ENCODE results near the gene CCL11.

DNA sequence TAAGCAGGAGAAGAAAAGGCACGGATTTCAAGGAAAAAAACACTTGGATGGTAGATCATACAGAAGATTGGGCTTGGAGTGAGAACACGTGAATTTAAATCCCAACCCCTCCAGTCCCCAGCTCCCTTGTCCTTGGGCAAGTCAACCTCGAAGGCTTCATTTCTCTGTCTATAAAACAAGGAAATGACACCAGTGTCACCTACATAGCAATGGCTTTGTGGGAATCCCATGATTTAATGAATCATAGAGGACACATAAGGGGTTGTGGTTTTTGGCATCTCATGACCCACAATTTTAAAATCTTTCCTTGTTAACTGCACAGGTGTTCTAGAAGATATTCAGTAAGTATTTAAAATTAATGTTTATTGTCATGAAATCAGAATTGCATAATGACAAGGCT is 38.7 kb upstream of the CCL11 start:
- TF ChIP-seq, protein P1, sequence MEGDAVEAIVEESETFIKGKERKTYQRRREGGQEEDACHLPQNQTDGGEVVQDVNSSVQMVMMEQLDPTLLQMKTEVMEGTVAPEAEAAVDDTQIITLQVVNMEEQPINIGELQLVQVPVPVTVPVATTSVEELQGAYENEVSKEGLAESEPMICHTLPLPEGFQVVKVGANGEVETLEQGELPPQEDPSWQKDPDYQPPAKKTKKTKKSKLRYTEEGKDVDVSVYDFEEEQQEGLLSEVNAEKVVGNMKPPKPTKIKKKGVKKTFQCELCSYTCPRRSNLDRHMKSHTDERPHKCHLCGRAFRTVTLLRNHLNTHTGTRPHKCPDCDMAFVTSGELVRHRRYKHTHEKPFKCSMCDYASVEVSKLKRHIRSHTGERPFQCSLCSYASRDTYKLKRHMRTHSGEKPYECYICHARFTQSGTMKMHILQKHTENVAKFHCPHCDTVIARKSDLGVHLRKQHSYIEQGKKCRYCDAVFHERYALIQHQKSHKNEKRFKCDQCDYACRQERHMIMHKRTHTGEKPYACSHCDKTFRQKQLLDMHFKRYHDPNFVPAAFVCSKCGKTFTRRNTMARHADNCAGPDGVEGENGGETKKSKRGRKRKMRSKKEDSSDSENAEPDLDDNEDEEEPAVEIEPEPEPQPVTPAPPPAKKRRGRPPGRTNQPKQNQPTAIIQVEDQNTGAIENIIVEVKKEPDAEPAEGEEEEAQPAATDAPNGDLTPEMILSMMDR (IDR thresholded peaks at IDR 0.05) = no peak
- TF ChIP-seq POLR2A (IDR thresholded peaks at IDR 0.05) = no peak
